Panc1 (cell line): ENCODE results near the gene CDC6. TPM values are rescaled to one million over a fixed set of nuclear protein-coding genes. Genes with fewer than 3 reads are reported as not detected.

Experiments
- ATAC-seq: fragments of 200-7000 bp; cut with Tn5 transposase; 2 replicates; pipeline ENCODE4 v1.9.1; 2020; ENCODE audit warnings: mild to moderate bottlenecking, moderate library complexity
- BruUV-seq: library from RNA; stranded (reverse); fragments of 400-500 nt; replicated peaks from 2 replicates; lab custom pipeline; 2021; lab: Mats Ljungman, UMichigan
- CTCF ChIA-PET: fragments of 300-600 bp; sonication (Branson Sonifier 250); formaldehyde crosslinking; loops from one replicate; lab custom pipeline; 2022; ENCODE audit warnings: antibody characterized with exemption; lab: Charles Lee
- POLR2A ChIA-PET: fragments of 300-600 bp; sonication (Branson Sonifier 250); formaldehyde crosslinking; loops from one replicate; lab custom pipeline; 2022; ENCODE audit warnings: antibody characterized with exemption; lab: Charles Lee
- DNase-seq: peaks from one replicate; pipeline ENCODE4 v3.0.0-alpha.2; 2010; ENCODE audit warnings: low read depth, low spot score
- H3K27ac ChIP-seq: 2 replicates; pipeline ENCODE4 v1.5.1; 2011; ENCODE audit warnings: mild to moderate bottlenecking, low read length, inconsistent platforms
- H3K27me3 ChIP-seq: fragments of 200-500 bp; sonication (Bioruptor generic); 2 replicates; pipeline ENCODE4 v1.6.0; 2014; ENCODE audit warnings: low read length, inconsistent platforms; ENCODE audit not compliant: control insufficient read depth, insufficient read depth
- H3K36me3 ChIP-seq: fragments of 200-500 bp; sonication (Bioruptor generic); 2 replicates; pipeline ENCODE4 v1.5.1; 2014; ENCODE audit warnings: inconsistent platforms, mild to moderate bottlenecking, low read length, moderate library complexity; ENCODE audit not compliant: control insufficient read depth, insufficient read depth
- H3K4me1 ChIP-seq: 2 replicates; pipeline ENCODE4 v1.5.1; 2011; ENCODE audit warnings: inconsistent platforms, mild to moderate bottlenecking, low read length, moderate library complexity; ENCODE audit not compliant: control insufficient read depth, insufficient read depth
- H3K4me3 ChIP-seq, 2 experiments: 2 replicates each; pipeline ENCODE4 v1.5.1; 2011 to 2012; ENCODE audit warnings: low read depth in 2 of 2, low read length in 2 of 2, mild to moderate bottlenecking in 2 of 2, inconsistent platforms in 1 of 2, moderate library complexity in 1 of 2
- H3K9me3 ChIP-seq: fragments of 200-500 bp; sonication (Bioruptor generic); 2 replicates; pipeline ENCODE4 v1.5.1; 2014; ENCODE audit warnings: low read depth, mild to moderate bottlenecking, inconsistent platforms, low read length, moderate library complexity; ENCODE audit not compliant: control insufficient read depth, insufficient read depth
- POLR2AphosphoS5 ChIP-seq: IDR thresholded peaks from 2 replicates; pipeline ENCODE4 v1.6.1; 2012; ENCODE audit warnings: mild to moderate bottlenecking, low read depth, low read length, moderate library complexity
- SIN3A ChIP-seq: IDR thresholded peaks from 2 replicates; pipeline ENCODE4 v1.6.1; 2012; ENCODE audit warnings: low read depth, mild to moderate bottlenecking, low read length, moderate library complexity, borderline replicate concordance; ENCODE audit not compliant: insufficient read depth
- TCF7L2 ChIP-seq: IDR thresholded peaks from 2 replicates; pipeline ENCODE4 v1.6.1; 2011; ENCODE audit warnings: mild to moderate bottlenecking, low read depth, low read length, inconsistent platforms
- in situ Hi-C: cut with HindIII; loops from 2 replicates; pipeline ENCODE4 v1.10.0; 2016; ENCODE audit warnings: low sequenced_read_pairs, low pct_unique_long_range_greater_than_20kb
- intact Hi-C: fragments of 100-400 bp; cut with micrococcal nuclease; formaldehyde crosslinking; loops from one replicate; pipeline ENCODE4 v1.10.0; 2022; ENCODE audit not compliant: unreplicated experiment
- total RNA-seq: library from RNA; stranded (reverse); gene quantifications from one replicate; pipeline ENCODE4 v1.2.1, GENCODE V29; 2021; ENCODE audit not compliant: unreplicated experiment
- TF ChIP-seq, protein P1 (sequence below): fragments of 450-650 bp; IDR thresholded peaks from 2 replicates; pipeline ENCODE4 v1.5.1; 2017; ENCODE audit warnings: mild to moderate bottlenecking
- TF ChIP-seq, protein P2 (sequence below), 2 experiments: IDR thresholded peaks; 2 replicates each; pipeline ENCODE4 v1.6.1; 2011 to 2012; ENCODE audit warnings: low read depth in 2 of 2, control low read depth in 1 of 2, low read length in 1 of 2, mild to moderate bottlenecking in 1 of 2, moderate library complexity in 1 of 2; ENCODE audit not compliant: insufficient read depth in 1 of 2

Gene CDC6
- total RNA-seq, 1 experiment from 2014 or later, result 66.3 TPM

DNA sequence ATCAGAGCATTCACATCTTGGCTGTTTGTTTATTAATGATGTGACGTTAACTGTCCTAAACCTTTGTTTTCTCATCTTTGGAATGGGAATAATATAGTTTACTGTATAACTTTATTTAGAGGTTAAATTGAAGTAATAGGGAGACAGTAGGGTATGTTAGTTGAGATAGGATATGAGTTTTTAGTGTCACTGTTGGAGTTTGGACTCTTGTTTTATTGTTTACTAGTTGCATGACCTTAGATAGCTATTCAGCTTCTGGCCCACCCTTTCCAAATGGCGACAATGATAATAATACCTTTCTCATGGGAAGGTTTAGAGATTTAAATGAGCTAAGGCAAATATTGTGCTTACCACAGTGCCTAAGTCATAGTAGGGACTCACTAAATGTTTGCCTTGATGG is 28.2 kb upstream of the CDC6 start:
- ChIA-PET POLR2A (interaction anchor here (0.7 kb wide), 2 partner anchors 148 to 200 kb away, joined by 3 to 20 read pairs; no protein-coding TSS in a partner anchor), CTCF (no interaction called here)
- no peak for DNase-seq
- H3K27me3 ChIP-seq, result no peaks in the 10 kb centered on the region
- no TSS peak for BruUV-seq
- H3K4me3 ChIP-seq, result no peak overlapping the region
- no peaks in the 10 kb centered on the region for H3K4me1 ChIP-seq
- no peak for ATAC-seq
- TF ChIP-seq, protein P1, sequence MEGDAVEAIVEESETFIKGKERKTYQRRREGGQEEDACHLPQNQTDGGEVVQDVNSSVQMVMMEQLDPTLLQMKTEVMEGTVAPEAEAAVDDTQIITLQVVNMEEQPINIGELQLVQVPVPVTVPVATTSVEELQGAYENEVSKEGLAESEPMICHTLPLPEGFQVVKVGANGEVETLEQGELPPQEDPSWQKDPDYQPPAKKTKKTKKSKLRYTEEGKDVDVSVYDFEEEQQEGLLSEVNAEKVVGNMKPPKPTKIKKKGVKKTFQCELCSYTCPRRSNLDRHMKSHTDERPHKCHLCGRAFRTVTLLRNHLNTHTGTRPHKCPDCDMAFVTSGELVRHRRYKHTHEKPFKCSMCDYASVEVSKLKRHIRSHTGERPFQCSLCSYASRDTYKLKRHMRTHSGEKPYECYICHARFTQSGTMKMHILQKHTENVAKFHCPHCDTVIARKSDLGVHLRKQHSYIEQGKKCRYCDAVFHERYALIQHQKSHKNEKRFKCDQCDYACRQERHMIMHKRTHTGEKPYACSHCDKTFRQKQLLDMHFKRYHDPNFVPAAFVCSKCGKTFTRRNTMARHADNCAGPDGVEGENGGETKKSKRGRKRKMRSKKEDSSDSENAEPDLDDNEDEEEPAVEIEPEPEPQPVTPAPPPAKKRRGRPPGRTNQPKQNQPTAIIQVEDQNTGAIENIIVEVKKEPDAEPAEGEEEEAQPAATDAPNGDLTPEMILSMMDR, result no peak
- no peak for TF ChIP-seq SIN3A
- TF ChIP-seq, protein P2, sequence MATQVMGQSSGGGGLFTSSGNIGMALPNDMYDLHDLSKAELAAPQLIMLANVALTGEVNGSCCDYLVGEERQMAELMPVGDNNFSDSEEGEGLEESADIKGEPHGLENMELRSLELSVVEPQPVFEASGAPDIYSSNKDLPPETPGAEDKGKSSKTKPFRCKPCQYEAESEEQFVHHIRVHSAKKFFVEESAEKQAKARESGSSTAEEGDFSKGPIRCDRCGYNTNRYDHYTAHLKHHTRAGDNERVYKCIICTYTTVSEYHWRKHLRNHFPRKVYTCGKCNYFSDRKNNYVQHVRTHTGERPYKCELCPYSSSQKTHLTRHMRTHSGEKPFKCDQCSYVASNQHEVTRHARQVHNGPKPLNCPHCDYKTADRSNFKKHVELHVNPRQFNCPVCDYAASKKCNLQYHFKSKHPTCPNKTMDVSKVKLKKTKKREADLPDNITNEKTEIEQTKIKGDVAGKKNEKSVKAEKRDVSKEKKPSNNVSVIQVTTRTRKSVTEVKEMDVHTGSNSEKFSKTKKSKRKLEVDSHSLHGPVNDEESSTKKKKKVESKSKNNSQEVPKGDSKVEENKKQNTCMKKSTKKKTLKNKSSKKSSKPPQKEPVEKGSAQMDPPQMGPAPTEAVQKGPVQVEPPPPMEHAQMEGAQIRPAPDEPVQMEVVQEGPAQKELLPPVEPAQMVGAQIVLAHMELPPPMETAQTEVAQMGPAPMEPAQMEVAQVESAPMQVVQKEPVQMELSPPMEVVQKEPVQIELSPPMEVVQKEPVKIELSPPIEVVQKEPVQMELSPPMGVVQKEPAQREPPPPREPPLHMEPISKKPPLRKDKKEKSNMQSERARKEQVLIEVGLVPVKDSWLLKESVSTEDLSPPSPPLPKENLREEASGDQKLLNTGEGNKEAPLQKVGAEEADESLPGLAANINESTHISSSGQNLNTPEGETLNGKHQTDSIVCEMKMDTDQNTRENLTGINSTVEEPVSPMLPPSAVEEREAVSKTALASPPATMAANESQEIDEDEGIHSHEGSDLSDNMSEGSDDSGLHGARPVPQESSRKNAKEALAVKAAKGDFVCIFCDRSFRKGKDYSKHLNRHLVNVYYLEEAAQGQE (IDR thresholded peaks at IDR 0.05; ENCODE audit: insufficient read depth in 1 of 2, low read depth in 2 of 2, low read length in 1 of 2), result no peak
- no peak for TF ChIP-seq TCF7L2
- no peak for TF ChIP-seq POLR2AphosphoS5
- no peaks in the 10 kb centered on the region for H3K9me3 ChIP-seq
- in situ Hi-C loops, result no loop called here
- intact Hi-C loops, result no loop called here
- no peaks in the 10 kb centered on the region for H3K36me3 ChIP-seq
- H3K27ac ChIP-seq, result no peak overlapping the region

DNA sequence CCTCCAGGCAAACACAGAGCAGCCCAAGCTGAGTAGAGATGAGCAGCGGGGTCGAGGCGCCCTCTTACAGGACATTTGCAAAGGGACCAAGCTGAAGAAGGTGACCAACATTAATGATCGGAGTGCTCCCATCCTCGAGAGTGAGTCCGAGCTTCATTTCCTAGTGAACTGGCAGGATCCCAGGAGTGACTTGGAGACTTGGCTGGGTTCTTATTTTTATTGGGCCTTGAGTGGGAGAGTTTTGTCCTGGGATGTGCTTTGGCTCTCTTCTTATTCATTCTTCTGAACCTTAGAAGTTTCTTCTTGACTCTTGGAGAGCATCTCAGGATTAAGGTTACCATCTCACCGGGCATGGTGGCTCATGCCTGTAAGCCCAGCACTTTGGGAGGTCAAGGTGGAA is 27.2 kb upstream of the CDC6 start:
- DNase-seq, result no peak
- no peaks in the 10 kb centered on the region for H3K36me3 ChIP-seq
- CTCF ChIA-PET, result no interaction called here
- no peak overlapping the region for H3K4me3 ChIP-seq
- no peaks in the 10 kb centered on the region for H3K27me3 ChIP-seq
- TF ChIP-seq SIN3A, result no peak
- TF ChIP-seq, protein P1, result no peak
- no peak for TF ChIP-seq POLR2AphosphoS5
- TF ChIP-seq, protein P2 (IDR thresholded peaks at IDR 0.05; ENCODE audit: insufficient read depth in 1 of 2, low read depth in 2 of 2, low read length in 1 of 2), result no peak
- no peak for TF ChIP-seq TCF7L2
- no peaks in the 10 kb centered on the region for H3K4me1 ChIP-seq
- H3K27ac ChIP-seq, result no peak overlapping the region
- no peaks in the 10 kb centered on the region for H3K9me3 ChIP-seq
- ATAC-seq, result no peak
- no TSS peak for BruUV-seq
- in situ Hi-C loops, result no loop called here
- intact Hi-C loops, result no loop called here
- POLR2A ChIA-PET, result no interaction called here
